ENCODE data around the gene ZSWIM5.
"Not testable (repeated sequence)": the region's sequence is repeated elsewhere in the genome, so short reads cannot be mapped to it uniquely, and the experiment has no call there.

The ZSWIM5 gene

GRCh38 chr1:45205011-45205909 is 1.1 kb downstream of the ZSWIM5 start:
- in situ Hi-C loops (cut with MboI; ENCODE audit: low sequenced_read_pairs): no loop called here

- in situ Hi-C loops (cut with MboI; ENCODE audit: low sequenced_read_pairs): no loop called here
Observed at GRCh38 chr1:45200906-45201500, 5.4 kb downstream of the ZSWIM5 start.

GRCh38 chr1:45200435-45200834 is 6.0 kb downstream of the ZSWIM5 start:
- in situ Hi-C loops (cut with MboI; ENCODE audit: low sequenced_read_pairs): no loop called here

GRCh38 chr1:45198185-45198584 is 8.2 kb downstream of the ZSWIM5 start:
- in situ Hi-C loops (cut with MboI; ENCODE audit: low sequenced_read_pairs): no loop called here

DNA sequence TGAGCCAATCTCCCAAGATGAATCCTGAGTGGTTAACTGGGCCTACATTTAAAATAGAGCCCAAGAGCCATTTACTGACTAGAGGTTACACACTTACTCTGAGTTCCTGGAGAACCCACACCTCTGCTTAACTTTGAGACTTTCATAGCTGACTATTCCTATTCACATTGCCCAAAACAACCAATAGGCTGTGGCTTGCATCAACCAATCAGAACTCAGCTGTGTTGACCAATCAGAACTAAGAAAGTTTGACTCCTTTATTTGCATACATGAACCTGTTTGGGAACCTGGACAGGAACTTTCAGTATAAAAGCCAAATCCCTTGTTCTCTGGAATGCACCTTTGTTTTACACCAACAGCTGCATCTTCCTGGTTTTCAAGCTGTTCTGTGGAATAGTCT is 9.5 kb downstream of the ZSWIM5 start:
- in situ Hi-C loops (cut with MboI; ENCODE audit: low sequenced_read_pairs): no loop called here

DNA sequence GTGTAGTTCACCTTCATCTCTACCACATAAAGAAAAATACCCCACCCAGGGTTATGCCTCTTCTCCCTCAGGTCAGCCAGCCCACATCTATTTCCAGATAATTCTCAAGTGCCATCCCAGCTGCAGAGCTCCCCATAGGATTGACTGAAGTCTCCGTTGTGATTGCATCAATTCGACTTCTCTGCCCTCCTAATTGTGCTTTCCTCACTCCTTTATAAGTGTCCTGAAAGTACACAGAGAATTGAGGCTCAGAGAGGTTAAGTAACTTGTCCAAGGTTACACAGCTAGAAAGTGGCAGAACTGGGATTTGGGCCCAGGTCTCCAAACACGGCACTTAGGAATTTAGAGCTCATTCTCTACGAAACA is 15.0 kb downstream of the ZSWIM5 start:
- in situ Hi-C loops (cut with MboI; ENCODE audit: low sequenced_read_pairs): no loop called here

DNA sequence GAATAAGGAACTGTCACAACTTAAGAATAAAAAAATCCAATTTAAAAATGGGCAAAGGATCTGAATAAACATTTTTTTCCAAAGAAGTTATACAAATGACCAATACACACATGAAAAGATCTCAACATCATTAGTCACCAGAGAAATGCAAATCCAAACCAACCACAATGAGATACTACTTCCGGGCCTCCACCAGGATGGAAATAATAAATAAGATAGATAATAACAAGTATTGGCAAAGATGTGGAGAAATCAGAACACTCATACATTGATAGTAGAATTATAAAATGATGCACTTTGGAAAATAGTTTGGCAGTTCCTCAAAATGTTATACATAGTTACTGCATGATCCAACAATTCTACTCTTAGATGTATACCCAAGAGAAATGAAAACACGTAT is 18.7 kb downstream of the ZSWIM5 start:
- in situ Hi-C loops (cut with MboI; ENCODE audit: low sequenced_read_pairs): no loop called here

DNA sequence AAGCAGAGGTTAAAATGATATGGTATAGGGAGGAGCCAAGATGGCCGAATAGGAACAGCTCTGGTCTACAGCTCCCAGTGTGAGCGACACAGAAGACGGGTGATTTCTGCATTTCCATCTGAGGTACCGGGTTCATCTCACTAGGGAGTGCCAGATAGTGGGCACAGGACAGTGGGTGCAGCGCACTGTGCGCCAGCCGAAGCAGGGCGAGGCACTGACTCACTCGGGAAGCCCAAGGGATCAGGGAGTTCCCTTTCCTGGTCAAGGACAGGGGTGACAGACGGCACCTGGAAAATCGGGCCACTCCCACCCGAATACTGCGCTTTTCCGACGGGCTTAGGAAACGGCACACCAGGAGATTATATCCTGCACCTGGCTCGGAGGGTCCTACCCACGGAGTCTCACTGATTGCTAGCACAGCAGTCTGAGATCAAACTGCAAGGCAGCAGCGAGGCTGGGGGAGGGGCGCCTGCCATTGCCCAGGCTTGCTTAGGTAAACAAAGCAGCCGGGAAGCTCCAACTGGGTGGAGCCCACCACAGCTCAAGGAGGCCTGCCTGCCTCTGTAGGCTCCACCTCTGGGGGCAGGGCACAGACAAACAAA is 26.4 kb downstream of the ZSWIM5 start:
- in situ Hi-C loops (cut with MboI; ENCODE audit: low sequenced_read_pairs): not testable (repeated sequence)

GRCh38 chr1:45177452-45177851 is 29.0 kb downstream of the ZSWIM5 start:
- in situ Hi-C loops (cut with MboI; ENCODE audit: low sequenced_read_pairs): no loop called here

DNA sequence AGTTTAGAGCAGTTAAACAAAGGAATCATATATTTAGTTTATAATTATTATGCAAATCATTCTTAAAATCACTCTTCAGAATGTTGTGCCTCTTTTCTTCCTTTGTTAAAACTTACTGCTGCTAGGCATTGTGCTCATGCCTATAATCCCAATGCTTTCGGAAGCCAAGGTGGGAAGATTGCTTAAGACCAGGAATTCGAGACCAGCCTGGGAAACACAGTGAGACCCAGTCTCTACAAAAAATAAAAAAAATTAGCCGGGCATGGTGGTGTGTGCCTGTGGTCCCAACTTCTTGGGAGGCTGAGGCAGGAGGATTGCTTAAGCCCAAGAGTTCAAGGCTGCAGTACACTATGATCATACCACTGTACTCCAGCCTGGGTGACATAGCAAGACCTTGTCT is 33.6 kb downstream of the ZSWIM5 start:
- in situ Hi-C loops (cut with MboI; ENCODE audit: low sequenced_read_pairs): no loop called here

DNA sequence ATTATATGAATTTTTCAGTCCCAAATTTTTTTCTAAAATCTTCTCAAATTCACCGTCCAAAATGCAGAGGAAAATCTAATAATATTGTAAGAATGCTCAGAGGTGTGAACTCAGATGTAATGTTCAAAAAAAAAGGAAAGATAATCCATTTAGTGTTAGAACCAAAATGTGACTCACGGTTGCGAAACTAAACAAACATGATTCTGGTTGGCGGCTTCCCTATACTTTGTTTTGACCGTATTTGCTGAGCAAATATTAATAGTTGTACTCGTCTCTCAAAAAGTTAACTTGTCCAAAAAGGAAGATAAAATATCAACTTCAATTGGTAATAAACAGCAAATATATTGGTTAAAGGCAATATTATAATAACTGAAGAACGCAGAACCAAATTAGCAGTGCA is 34.4 kb downstream of the ZSWIM5 start:
- in situ Hi-C loops (cut with MboI; ENCODE audit: low sequenced_read_pairs): no loop called here

DNA sequence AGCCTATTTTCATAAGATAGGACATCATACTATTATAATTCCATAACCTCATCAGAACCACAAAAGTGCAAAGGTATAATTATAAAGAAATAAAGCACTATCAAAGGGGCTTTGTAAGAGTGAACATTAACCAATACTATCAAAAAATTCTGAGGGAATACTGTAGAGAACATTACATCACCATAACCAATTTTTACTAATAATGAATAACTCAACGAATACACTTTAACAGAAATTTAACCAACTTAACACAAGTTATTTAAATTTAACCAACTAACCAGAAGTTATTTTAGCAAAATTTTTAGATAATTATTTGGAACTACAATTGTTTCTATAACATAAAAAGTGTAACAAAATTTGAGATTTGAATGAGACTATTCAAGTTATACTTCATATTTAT is 34.8 kb downstream of the ZSWIM5 start:
- in situ Hi-C loops (cut with MboI; ENCODE audit: low sequenced_read_pairs): no loop called here

DNA sequence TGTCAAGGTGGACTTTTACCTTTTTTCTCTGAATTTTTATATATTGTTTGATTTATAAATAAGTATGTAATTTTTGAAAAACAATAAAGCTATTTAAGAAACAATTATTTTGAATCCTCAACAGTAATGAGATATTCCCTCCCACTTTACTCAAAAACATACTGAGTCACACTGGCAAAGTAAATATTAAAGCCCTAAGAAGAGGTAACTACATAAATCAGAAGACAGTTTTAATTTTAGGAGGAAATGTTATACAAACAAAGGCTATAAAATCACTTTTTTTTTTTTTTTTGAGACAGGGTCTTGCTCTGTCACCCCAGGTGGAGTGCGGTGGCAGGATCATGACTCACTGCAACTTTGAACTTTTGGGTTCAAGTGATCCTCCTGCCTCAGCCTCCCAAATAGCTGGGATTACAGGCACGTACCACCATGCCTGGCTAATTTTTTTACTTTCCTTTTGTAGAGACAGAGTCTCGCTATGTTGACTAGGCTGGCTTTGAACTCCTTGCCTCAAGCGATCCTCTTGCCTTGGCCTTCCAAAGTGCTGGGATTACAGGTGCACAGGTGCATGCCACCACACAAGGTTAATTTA is 36.2 kb downstream of the ZSWIM5 start:
- in situ Hi-C loops (cut with MboI; ENCODE audit: low sequenced_read_pairs): no loop called here

DNA sequence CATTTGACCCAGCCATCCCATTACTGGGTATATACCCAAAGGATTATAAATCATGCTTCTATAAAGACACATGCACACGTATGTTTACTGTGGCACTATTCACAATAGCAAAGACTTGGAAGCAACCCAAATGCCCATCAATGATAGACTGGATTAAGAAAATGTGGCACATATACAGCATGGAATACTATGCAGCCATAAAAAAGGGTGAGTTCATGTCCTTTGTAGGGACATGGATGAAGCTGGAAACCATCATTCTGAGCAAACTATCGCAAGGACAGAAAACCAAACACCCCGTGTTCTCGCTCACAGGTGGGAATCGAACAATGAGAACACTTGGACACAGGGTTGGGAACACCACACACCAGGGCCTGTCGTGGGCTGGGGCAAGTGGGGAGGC is 38.5 kb downstream of the ZSWIM5 start:
- in situ Hi-C loops (cut with MboI; ENCODE audit: low sequenced_read_pairs): not testable (repeated sequence)

- in situ Hi-C loops (cut with MboI; ENCODE audit: low sequenced_read_pairs): not testable (repeated sequence)
Observed at GRCh38 chr1:45164307-45164706, 42.1 kb downstream of the ZSWIM5 start.

- in situ Hi-C loops (cut with MboI; ENCODE audit: low sequenced_read_pairs): not testable (repeated sequence)
Observed at GRCh38 chr1:45163111-45163510, 43.3 kb downstream of the ZSWIM5 start.

- in situ Hi-C loops (cut with MboI; ENCODE audit: low sequenced_read_pairs): not testable (repeated sequence)
Observed at GRCh38 chr1:45162041-45163035, 44.1 kb downstream of the ZSWIM5 start.

- in situ Hi-C loops (cut with MboI; ENCODE audit: low sequenced_read_pairs): no loop called here
Observed at GRCh38 chr1:45155957-45156356, 50.4 kb downstream of the ZSWIM5 start.

GRCh38 chr1:45155423-45155822 is 51.0 kb downstream of the ZSWIM5 start:
- in situ Hi-C loops (cut with MboI; ENCODE audit: low sequenced_read_pairs): no loop called here

DNA sequence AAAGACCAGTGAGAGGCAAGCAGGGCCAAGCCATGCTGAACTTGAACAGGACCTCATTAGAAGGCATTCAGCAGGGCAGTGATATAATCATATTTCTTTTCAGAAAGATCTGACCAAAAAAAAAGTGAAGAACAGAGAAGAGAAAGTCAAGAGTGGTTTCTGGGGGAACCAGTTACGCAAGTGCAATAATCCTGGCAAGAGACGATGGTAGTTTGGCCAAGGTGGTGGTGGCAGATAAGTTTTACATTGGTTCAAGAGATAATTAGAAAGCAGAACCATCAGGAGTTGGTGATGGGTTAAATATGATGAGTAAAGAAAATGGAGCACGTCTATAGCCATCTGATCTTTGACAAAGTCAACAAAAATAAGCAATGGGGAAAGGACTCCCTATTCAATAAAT is 54.3 kb downstream of the ZSWIM5 start:
- in situ Hi-C loops (cut with MboI; ENCODE audit: low sequenced_read_pairs): no loop called here
